Kidney (tissue), 14 donors: ENCODE data around the gene SDC3. TPM values are rescaled to one million over a fixed set of nuclear protein-coding genes. Genes with fewer than 3 reads are reported as not detected.
A peak's percentile ranks its signal among the peaks of the same experiment; 100 is the strongest.

ENCODE experiments used
- DNase-seq, 5 donors: peaks; one replicate each; pipeline ENCODE4 v3.0.0-alpha.2; 2013 to 2020
- FAIRE-seq: peaks from 2 replicates; lab custom pipeline; 2012; peaks lifted over from hg19 to GRCh38; lab: Jason Lieb, UNC
- H3K27ac ChIP-seq, 2 donors: one replicate each; pipeline ENCODE4 v1.7.0; 2013; ENCODE audit warnings: low read depth in 2 of 2, low read length in 2 of 2, inconsistent platforms in 1 of 2
- H3K27me3 ChIP-seq: one replicate; pipeline ENCODE4 v1.7.1; 2013; ENCODE audit warnings: low read length, inconsistent platforms; ENCODE audit not compliant: control insufficient read depth, insufficient read depth
- H3K36me3 ChIP-seq, 3 donors: one replicate each; pipeline versions ENCODE4 v1.7.0 to v1.7.1; 2013; ENCODE audit warnings: low read length in 3 of 3, control low read depth in 1 of 3, inconsistent platforms in 1 of 3; ENCODE audit not compliant: insufficient read depth in 3 of 3, control insufficient read depth in 2 of 3
- H3K4me1 ChIP-seq, 3 donors: one replicate each; pipeline versions ENCODE4 v1.7.0 to v1.7.1; 2013; ENCODE audit warnings: low read length in 3 of 3, inconsistent platforms in 1 of 3, low read depth in 1 of 3; ENCODE audit not compliant: control insufficient read depth in 2 of 3, insufficient read depth in 2 of 3
- H3K4me3 ChIP-seq, 3 donors: one replicate each; pipeline versions ENCODE4 v1.7.0 to v1.8.1; 2013; ENCODE audit warnings: low read length in 3 of 3, control low read depth in 1 of 3, inconsistent platforms in 1 of 3
- H3K9ac ChIP-seq, 3 donors: one replicate each; pipeline versions ENCODE4 v1.7.0 to v1.7.1; 2013; ENCODE audit warnings: low read length in 3 of 3, control low read depth in 1 of 3, inconsistent platforms in 1 of 3
- H3K9me3 ChIP-seq, 3 donors: one replicate each; pipeline versions ENCODE4 v1.7.0 to v1.7.1; 2013; ENCODE audit warnings: low read length in 3 of 3, control low read depth in 1 of 3, inconsistent platforms in 1 of 3; ENCODE audit not compliant: control insufficient read depth in 2 of 3, insufficient read depth in 1 of 3
- intact Hi-C: fragments of 100-400 bp; cut with DNase I; formaldehyde crosslinking; loops from one replicate; pipeline ENCODE4 v1.11.1; 2022
- polyA plus RNA-seq: library from polyadenylated mRNA; stranded (reverse); fragments of 350-450 nt; fragmentation: Illumina TruSeq; extraction: RNeasy Lipid Tissue Mini Kit (QIAGEN cat#74804); gene quantifications from one replicate; pipeline ENCODE4 v1.2.3, GENCODE V29; 2014; ENCODE audit warnings: low read depth, low replicate concordance; ENCODE audit not compliant: insufficient read depth
- total RNA-seq: library from RNA; stranded (reverse); fragmentation: NEBNext Ultra II Directional; extraction: Animal tissue kit (Norgen Biotek cat#: 25700); gene quantifications from one replicate; pipeline ENCODE4 v1.2.1, GENCODE V29; 2021
- TF ChIP-seq, protein P1 (sequence below): IDR thresholded peaks from 3 replicates; pipeline ENCODE4 v1.5.1; 2012; ENCODE audit warnings: mild to moderate bottlenecking, moderate library complexity, borderline replicate concordance; ENCODE audit not compliant: insufficient read depth; ENCODE audit errors: extremely low read depth
- donor health status: control.
- donor health status: control.
- donor health status: control.
- donor health status: control.
- donor health status: control.
- donor health status: DM: yes; HTN: yes; CAD: no.
- donor health status: Normal renal cell carcinoma (clear cell type).

Gene SDC3
- total and polyA plus RNA-seq, 2 donors from 2014 or later, result 11.0 to 58.7 TPM

- FAIRE-seq (no peak), DNase-seq (peak in 1 of 5 donors; percentile 50)
- no peak overlapping the region for H3K4me3 ChIP-seq
- no peak overlapping the region for H3K9ac ChIP-seq
- H3K27me3 ChIP-seq, result no peaks in the 10 kb centered on the region
- H3K9me3 ChIP-seq, result no peaks in the 10 kb centered on the region
- TF ChIP-seq, protein P1, sequence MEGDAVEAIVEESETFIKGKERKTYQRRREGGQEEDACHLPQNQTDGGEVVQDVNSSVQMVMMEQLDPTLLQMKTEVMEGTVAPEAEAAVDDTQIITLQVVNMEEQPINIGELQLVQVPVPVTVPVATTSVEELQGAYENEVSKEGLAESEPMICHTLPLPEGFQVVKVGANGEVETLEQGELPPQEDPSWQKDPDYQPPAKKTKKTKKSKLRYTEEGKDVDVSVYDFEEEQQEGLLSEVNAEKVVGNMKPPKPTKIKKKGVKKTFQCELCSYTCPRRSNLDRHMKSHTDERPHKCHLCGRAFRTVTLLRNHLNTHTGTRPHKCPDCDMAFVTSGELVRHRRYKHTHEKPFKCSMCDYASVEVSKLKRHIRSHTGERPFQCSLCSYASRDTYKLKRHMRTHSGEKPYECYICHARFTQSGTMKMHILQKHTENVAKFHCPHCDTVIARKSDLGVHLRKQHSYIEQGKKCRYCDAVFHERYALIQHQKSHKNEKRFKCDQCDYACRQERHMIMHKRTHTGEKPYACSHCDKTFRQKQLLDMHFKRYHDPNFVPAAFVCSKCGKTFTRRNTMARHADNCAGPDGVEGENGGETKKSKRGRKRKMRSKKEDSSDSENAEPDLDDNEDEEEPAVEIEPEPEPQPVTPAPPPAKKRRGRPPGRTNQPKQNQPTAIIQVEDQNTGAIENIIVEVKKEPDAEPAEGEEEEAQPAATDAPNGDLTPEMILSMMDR, result no peak
- H3K36me3 ChIP-seq, result no peaks in the 10 kb centered on the region
- H3K4me1 ChIP-seq, result no peaks in the 10 kb centered on the region
- intact Hi-C loops, result no loop called here
- no peak overlapping the region for H3K27ac ChIP-seq
These were observed 50.6 kb downstream of the SDC3 start for GRCh38 chr1:30857964-30858363.

GRCh38 chr1:30857062-30857461 is 51.5 kb downstream of the SDC3 start:
- Histone ChIP-seq H3K27me3 (no peaks in the 10 kb centered on the region), H3K9ac (no peak overlapping the region), H3K4me1 (no peaks in the 10 kb centered on the region), H3K9me3 (no peaks in the 10 kb centered on the region), H3K27ac (no peak overlapping the region), H3K4me3 (no peak overlapping the region), H3K36me3 (no peaks in the 10 kb centered on the region)
- intact Hi-C loops, result no loop called here
- peak in 1 of 5 donors; percentile 30 for DNase-seq
- no peak for FAIRE-seq
- TF ChIP-seq, protein P1, result no peak

- TF ChIP-seq, protein P1, result no peak
- DNase-seq (peak in 1 of 5 donors; percentile 25), FAIRE-seq (no peak)
- Histone ChIP-seq H3K9ac (no peak overlapping the region), H3K4me3 (no peak overlapping the region), H3K4me1 (no peaks in the 10 kb centered on the region), H3K36me3 (no peaks in the 10 kb centered on the region), H3K27ac (no peak overlapping the region), H3K9me3 (no peaks in the 10 kb centered on the region), H3K27me3 (no peaks in the 10 kb centered on the region)
- intact Hi-C loops, result no loop called here
These were observed 52.2 kb downstream of the SDC3 start for GRCh38 chr1:30856260-30856790.
